ENCODE measurements around the gene CNKSR3.

CNKSR3 gene

GRCh38 chr6:154377726-154378125, 132.8 kb downstream of the CNKSR3 start:
- peak; percentile 8 for DNase-seq

GRCh38 chr6:154373971-154374370, 136.5 kb downstream of the CNKSR3 start:
- no peak for DNase-seq

GRCh38 chr6:154371281-154371680, 139.2 kb downstream of the CNKSR3 start:
- DNase-seq: no peak

DNA sequence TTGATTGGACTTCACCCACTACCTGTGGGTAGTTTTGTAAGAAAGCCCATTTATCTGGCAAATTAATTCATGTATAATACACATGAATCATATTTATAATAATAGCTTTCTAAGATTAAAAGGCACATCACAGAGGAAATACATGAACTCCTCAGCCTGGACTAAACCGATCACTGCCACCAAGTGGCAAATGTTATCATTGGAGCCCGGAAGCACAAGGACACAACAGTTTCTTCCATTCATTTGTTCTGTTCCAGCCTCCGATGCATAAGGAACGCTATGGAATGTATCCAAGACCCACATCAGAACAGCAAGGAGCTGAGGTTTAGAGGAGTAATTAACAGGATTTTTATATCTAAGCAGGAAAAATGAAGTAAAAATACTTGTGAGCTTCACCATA, 139.9 kb downstream of the CNKSR3 start:
- no peak for DNase-seq

DNA sequence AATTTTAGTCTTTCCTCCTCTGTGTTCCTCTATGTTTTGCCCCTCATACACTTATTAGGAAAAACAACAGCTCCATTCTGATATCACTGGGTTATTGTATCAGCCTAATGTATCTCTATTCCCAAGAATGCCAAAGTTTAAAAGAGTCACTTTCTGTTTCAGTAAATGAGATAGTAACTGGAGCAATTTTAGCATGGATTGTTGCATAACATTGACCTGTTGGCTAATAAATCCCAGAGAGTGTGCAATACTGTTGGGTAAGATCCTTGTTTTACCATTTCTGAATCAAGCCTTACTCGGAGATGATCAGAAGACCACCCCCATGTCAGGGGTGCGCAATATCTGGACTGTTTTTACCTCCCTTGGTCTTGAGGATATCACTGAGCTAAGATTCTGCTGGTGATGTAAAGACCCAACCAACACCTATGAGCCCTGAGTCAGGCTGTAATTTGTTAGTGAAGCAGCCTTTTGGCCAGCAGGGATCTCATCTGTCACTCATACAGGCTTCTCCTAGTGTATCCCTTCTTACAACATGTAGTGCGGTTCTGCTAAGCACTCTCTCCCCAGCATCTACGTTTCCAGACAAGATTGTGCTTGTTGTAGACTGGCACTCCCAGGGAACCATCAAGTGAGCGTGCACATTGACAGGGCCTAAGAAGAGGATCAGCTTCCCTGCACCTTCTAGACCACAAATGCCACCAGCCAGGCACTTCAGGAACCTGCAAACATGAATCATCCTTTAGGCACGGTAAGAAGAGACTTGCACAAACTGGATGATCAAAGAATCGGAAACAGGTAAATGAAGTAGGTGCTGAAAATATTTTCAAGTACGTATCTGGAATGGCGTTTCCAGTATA, 142.4 kb downstream of the CNKSR3 start:
- peak; percentile 50 for DNase-seq

- no peak for DNase-seq
These were observed 143.1 kb downstream of the CNKSR3 start for GRCh38 chr6:154367336-154367735.

GRCh38 chr6:154363821-154364220, 146.7 kb downstream of the CNKSR3 start:
- no peak for DNase-seq

GRCh38 chr6:154361476-154361875, 149.0 kb downstream of the CNKSR3 start:
- no peak for DNase-seq

- no peak for DNase-seq
These were observed 150.0 kb downstream of the CNKSR3 start for GRCh38 chr6:154360476-154360875.

DNA sequence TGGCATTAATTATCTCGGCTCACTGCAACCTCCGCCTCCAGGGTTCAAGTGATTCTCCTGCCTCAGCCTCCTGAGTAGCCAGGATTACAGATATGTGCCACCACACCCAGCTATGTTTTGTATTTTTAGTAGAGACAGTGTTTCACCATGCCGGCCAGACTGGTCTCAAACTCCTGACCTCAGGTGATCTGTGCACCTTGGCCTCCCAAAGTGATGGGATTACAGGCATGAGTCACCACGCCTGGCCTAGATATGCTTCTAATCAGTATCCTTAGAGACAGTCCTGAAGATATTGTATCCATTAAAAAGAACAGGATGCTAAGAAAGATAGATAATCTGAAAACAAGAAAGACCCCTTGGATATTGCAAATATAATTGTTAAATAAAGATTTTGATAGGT, 150.8 kb downstream of the CNKSR3 start:
- DNase-seq: no peak

DNA sequence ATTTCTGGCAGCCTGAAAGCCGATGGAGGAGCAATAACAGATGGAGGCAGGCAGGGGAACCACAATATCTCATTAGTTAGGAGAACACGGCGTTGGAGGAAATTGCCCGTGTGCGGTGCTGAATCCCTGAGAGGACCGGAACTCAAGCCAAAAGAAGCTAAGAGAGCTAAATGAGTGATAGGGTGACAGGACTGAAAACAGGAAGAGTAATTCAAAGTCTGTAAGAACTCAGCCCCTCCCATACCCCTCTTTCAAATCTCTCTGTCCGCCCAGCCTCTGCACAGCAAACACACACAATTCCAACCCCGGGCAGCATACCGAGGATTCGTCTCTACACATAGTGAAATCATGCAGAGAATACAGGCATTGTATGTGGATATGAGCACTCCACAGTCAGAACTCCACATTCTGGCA, 151.3 kb downstream of the CNKSR3 start:
- DNase-seq: no peak

DNA sequence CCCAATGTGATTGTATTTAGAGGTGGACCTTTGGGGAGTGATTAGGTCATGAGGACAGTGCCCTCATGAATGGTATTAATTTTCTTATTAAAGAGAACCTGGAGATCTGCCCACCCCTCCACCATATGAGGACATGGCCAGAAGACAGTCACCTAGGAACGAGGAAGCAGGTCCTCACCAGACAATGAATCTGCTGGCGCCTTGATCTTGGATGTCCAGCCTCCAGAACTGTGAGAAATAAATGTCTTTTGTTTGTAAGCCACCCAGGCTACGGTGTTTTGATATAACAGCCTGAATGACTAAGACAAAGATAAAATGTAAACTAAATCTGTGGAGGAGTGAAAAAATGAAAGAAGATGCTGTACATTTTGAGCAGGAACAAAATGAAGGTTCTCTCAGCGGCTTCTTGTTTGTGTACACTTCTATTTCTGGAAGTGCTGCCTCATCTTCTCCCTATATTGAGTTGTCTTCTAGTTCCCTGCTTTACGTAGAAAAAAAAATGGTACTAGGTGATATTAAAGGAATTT, 152.4 kb downstream of the CNKSR3 start:
- DNase-seq: no peak

GRCh38 chr6:154356690-154357089, 153.8 kb downstream of the CNKSR3 start, which contains the start of gene IPCEF1:
Gene IPCEF1 (minus strand): TSS chr6:154356803. CDS start chr6:154265947, 90,856 bp downstream.
- no peak for DNase-seq

DNA sequence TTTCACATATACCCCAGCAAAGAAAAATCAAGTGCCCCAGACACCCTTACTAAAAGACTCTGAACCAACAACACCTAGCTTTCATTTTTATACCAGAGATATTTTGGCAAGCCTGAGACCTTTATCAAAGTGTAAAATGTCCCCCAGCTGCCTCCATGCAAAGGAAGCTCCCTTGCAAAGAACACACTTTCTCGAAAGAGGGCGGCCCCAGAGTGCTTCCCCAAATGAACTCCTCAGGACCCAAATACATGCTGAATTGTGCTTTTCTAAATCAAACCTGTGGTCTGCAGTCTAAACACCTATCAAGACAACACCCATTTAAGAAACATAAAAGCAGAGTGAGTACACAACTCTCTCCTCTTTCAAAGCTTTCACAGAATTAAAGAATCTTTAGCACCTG, 154.4 kb downstream of the CNKSR3 start:
- no peak for DNase-seq

- no peak for DNase-seq
These were observed 156.2 kb downstream of the CNKSR3 start for GRCh38 chr6:154354265-154354777.

DNA sequence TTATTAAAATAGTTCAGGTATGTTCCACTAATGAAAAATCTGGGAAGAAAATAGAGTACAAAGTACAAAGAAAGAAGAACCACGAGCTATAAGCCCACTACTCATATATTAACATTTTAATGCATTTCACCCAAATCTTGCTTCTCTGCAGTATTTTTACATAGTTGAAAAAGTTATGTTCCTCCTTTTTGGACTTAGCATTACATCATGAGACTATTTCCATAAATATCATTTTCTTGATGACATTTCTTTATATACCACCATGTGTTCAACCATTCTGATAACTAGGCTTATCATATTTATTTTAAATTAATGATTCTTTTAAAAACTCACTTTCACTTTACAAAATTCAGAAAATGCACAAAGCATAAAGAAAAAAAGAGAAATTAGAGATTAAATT, 156.9 kb downstream of the CNKSR3 start:
- no peak for DNase-seq

DNA sequence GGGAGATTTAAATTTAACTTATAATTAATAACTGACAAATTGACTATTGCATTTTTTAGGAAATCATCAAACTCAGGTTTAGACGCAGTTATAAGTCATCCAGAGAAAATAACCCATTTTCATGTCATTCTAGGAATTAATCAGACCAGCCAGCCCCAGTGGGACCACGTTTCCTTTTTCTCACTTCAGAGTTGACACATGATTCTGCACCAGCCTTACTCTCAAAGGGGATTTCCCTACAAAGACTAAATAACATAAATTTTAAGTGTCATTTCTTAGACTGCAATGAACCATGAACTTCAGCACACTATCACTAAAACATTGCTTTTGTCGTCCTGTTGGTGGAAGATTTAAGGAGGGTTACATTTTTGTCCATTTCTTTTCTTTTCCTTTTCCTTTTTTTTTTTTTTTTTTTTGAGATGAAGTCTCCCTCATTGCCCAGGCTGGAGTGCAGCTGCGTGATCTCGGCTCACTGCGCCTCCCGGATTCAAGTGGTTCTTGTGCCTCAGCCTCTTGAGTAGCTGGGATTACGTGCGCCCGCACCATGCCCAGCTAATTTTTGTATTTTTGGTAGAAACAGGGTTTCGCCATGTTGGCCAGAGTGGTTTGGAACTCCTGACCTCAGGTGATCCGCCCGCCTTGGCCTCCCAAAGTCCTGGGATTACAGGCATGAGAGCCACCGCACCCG, 157.4 kb downstream of the CNKSR3 start:
- DNase-seq: no peak

GRCh38 chr6:154350293-154350692, 160.2 kb downstream of the CNKSR3 start:
- DNase-seq: no peak

GRCh38 chr6:154347981-154348380, 162.5 kb downstream of the CNKSR3 start:
- no peak for DNase-seq

- no peak for DNase-seq
These were observed 164.7 kb downstream of the CNKSR3 start for GRCh38 chr6:154345811-154346210.

DNA sequence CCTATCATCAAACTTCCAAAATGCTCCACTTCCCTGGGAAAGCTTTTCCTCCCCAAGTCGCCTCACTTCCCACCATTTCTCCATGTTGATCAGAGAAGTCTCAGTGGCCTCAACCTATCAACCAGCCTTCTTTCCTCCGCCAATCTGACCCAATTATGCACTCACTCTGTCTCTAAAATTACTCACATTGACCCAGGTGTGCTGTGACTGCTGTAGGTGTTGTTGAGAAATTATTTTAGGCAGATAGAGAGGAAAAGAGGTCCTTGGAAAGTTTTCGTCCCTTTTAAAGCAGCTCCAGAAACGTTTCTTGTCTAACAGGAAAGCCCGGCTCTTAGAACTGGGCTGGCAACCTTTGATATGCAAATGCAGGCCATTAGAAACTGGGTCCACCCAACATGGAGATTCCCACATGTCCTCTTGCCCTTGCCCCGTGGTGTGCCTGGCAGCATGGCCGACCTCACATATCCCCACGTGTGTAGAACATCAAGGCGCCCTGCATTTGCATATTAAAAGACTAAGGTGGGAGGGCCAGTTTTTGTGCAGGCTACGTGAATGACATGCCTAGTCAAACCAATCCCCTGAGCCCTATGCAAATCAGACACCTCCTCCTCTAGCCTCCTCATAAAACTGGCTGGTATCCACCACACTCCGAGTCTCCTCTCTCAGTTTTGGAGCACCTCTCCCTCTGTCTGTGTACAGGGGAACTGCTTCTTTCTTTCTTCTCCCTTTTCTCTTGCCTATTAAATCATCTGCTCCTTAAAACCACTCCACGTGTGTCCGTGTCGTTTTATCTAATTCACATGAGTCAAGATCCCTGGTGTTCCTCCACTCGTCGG, 166.8 kb downstream of the CNKSR3 start:
- peak; percentile 81 for DNase-seq

- no peak for DNase-seq
These were observed 168.6 kb downstream of the CNKSR3 start for GRCh38 chr6:154341871-154342270.

GRCh38 chr6:154341336-154341735, 169.1 kb downstream of the CNKSR3 start:
- DNase-seq: no peak

All from DMS53 (cell line).